Measurements from ENCODE around the gene IQSEC2. TPM values are rescaled to one million over a fixed set of nuclear protein-coding genes. Genes with fewer than 3 reads are reported as not detected.

Gene IQSEC2
- polyA plus RNA-seq, 1 experiment: 13.5 TPM

DNA sequence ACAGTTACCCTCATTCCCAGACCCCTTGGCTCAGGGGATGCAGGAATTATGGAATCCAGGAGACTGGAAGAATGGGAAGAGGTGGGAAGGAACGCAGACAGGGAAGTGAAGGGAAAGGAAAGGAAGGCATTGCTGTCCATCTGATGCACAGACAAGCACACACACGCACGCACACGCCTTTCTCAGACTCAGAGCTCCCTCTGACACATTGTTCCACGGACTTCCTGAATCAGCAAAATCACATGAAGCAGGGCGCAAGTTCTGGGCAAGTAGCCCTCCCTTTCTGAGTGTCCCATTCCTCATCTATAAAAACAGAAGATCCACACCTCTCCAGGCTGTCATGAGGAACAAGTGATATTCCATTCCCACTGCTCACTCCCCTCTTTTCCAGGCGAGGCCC lies 13.2 kb downstream of the IQSEC2 start:
- no peaks in the 10 kb centered on the region for H3K27me3 ChIP-seq (ENCODE audit: control insufficient read depth, insufficient read depth, low read length)
- ChIA-PET CTCF (no interaction called here), POLR2A (no interaction called here)
- TF ChIP-seq, protein P1, sequence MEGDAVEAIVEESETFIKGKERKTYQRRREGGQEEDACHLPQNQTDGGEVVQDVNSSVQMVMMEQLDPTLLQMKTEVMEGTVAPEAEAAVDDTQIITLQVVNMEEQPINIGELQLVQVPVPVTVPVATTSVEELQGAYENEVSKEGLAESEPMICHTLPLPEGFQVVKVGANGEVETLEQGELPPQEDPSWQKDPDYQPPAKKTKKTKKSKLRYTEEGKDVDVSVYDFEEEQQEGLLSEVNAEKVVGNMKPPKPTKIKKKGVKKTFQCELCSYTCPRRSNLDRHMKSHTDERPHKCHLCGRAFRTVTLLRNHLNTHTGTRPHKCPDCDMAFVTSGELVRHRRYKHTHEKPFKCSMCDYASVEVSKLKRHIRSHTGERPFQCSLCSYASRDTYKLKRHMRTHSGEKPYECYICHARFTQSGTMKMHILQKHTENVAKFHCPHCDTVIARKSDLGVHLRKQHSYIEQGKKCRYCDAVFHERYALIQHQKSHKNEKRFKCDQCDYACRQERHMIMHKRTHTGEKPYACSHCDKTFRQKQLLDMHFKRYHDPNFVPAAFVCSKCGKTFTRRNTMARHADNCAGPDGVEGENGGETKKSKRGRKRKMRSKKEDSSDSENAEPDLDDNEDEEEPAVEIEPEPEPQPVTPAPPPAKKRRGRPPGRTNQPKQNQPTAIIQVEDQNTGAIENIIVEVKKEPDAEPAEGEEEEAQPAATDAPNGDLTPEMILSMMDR (IDR thresholded peaks at IDR 0.05; ENCODE audit: insufficient read depth, low read depth, low read length): no peak
- H3K4me3 ChIP-seq (ENCODE audit: low read depth, low read length): no peak overlapping the region
- no peaks in the 10 kb centered on the region for H3K36me3 ChIP-seq (ENCODE audit: control insufficient read depth, insufficient read depth, low read length)
- DNase-seq (ENCODE audit: low read depth): no peak

DNA sequence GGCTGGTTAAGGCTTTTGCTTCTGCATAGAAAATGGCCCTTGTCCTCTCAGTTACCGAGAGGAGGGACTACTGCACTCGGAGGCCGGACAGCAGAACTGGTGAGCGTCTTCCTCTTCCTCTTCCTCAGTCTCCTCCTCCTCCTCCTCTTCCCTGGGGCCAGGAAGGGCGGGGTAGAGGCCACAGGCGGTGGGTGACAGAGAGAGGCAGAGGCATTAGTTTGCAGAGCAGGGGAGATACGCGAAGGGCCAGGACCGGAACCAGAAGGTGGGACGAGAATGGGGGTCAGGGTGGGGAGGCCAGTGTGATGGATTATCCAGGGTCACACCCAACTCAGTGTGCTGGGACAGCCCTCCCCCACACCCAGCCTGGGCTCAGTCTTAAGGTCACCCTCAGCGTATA lies 14.5 kb downstream of the IQSEC2 start:
- CTCF ChIA-PET: no interaction called here
- DNase-seq (ENCODE audit: low read depth): no peak
- POLR2A ChIA-PET: no interaction called here
- H3K4me3 ChIP-seq (ENCODE audit: low read depth, low read length): no peak overlapping the region
- TF ChIP-seq, protein P1 (IDR thresholded peaks at IDR 0.05; ENCODE audit: insufficient read depth, low read depth, low read length): no peak
- no peaks in the 10 kb centered on the region for H3K36me3 ChIP-seq (ENCODE audit: control insufficient read depth, insufficient read depth, low read length)
- H3K27me3 ChIP-seq (ENCODE audit: control insufficient read depth, insufficient read depth, low read length): no peaks in the 10 kb centered on the region

DNA sequence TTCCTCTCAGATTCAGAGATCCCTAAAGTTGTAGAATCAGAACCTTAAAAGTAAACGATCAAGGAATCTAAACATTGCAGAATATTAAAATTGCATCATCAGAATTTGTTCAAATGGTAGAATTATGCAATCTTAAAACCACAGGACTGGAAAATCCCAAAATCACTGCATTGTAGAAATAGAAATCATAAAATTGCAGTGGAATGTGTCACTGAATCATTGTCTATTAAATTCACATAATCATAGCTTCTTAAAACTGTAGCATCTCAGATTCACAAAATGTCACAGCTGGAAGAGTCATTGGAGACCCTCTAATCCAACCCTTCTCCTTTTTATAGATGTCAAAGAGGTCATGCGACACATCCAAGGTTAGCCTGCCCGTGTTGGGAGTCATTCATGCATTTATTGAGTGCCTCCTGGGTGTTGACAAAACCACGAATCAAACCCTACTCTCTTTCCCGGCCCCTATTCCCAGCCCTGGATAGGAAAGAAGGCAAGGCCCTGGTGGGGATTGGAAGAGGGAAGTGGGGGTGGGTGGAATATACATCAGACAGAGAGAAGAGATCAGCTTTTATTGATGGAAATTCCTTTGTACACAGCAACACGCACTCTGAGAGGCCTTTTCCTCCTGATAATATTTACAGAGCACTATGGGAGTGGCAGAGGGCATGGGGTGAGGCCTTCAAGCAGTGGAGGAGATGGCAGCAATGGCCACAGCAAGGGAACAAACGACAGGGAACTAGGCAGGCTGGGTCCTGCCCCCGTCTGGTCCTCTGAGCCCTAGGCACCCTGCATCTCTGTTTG lies 15.4 kb downstream of the IQSEC2 start:
- no peaks in the 10 kb centered on the region for H3K27me3 ChIP-seq (ENCODE audit: control insufficient read depth, insufficient read depth, low read length)
- H3K36me3 ChIP-seq (ENCODE audit: control insufficient read depth, insufficient read depth, low read length): no peaks in the 10 kb centered on the region
- TF ChIP-seq, protein P1 (IDR thresholded peaks at IDR 0.05; ENCODE audit: insufficient read depth, low read depth, low read length): no peak
- DNase-seq (ENCODE audit: low read depth): peak; percentile 66
- CTCF ChIA-PET: interaction anchor here (1.2 kb wide), 1 partner anchor 22 kb away, joined by 3 read pairs; no protein-coding TSS in a partner anchor
- POLR2A ChIA-PET: interaction anchor here (0.8 kb wide), 1 partner anchor 21 kb away, joined by 3 read pairs; no protein-coding TSS in a partner anchor
- no peak overlapping the region for H3K4me3 ChIP-seq (ENCODE audit: low read depth, low read length)

DNA sequence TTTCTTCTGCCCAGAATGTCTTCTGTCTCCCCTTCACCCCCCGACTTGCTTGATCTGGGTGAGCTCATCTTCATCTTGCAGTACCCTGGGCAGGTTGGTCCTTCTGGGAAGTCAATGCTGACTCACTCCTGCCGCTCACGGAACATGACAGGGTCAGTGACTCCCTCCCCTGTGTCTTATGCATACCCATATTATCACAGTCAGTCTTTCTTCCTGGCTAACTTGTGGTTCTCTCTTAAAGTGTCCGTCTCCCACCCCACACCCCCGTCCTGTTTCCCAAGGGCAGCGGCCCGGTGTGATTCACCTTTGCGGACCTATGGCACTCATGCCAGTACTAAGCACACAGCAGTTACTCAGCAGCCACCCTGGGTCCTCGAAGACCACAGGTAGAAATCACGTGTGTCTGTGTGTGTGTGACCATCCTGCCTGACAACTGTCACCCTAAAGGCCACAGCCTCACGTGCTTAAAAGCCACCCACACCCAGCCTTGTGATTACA lies 17.7 kb downstream of the IQSEC2 start:
- Histone ChIP-seq H3K27me3 (ENCODE audit: control insufficient read depth, insufficient read depth, low read length) (no peaks in the 10 kb centered on the region), H3K36me3 (ENCODE audit: control insufficient read depth, insufficient read depth, low read length) (no peaks in the 10 kb centered on the region), H3K4me3 (ENCODE audit: low read depth, low read length) (no peak overlapping the region)
- TF ChIP-seq, protein P1 (IDR thresholded peaks at IDR 0.05; ENCODE audit: insufficient read depth, low read depth, low read length): no peak
- ChIA-PET CTCF (interaction anchor here (0.8 to 1.9 kb wide), 4 partner anchors 19 to 49 kb away, joined by 3 to 7 read pairs (median 4); no protein-coding TSS in a partner anchor), POLR2A (no interaction called here)
- no peak for DNase-seq (ENCODE audit: low read depth)

DNA sequence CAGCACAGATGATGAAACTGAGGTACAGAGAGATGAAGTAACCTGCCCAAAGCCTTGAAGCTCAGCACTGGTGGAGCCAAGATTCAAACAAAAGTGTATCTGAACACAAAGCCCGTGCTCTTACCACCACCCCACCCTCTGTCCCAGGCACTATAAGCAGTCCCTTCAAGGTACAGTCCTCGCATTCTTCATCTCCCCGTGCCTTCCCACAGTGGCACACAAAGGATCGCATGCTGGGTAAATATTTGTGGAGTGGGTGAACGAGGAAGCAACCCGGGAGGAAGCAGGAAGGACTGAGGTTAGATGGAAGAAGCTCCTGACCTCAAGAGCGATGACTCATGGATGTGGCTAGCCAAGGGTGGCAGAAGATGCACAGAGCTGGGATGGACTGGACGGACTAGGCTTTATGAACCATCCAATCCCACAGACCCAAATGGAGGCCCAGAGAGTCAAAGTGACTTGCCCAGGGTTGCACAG lies 18.4 kb downstream of the IQSEC2 start:
- Histone ChIP-seq H3K4me3 (ENCODE audit: low read depth, low read length) (no peak overlapping the region), H3K27me3 (ENCODE audit: control insufficient read depth, insufficient read depth, low read length) (no peaks in the 10 kb centered on the region), H3K36me3 (ENCODE audit: control insufficient read depth, insufficient read depth, low read length) (no peaks in the 10 kb centered on the region)
- DNase-seq (ENCODE audit: low read depth): no peak
- CTCF ChIA-PET: interaction anchor here (0.8 to 1.9 kb wide), 4 partner anchors 18 to 50 kb away, joined by 3 to 7 read pairs (median 4); no protein-coding TSS in a partner anchor
- TF ChIP-seq, protein P1 (IDR thresholded peaks at IDR 0.05; ENCODE audit: insufficient read depth, low read depth, low read length): no peak
- POLR2A ChIA-PET: no interaction called here
